ENCODE measurements around the gene DHRS7B.
A peak's percentile ranks its signal among the peaks of the same experiment; 100 is the strongest.
"Not testable (repeated sequence)": the region's sequence is repeated elsewhere in the genome, so short reads cannot be mapped to it uniquely, and the experiment has no call there.

The DHRS7B gene

GRCh38 chr17:21108651-21109050, 18.1 kb upstream of the DHRS7B start:
- no peak for DNase-seq (ENCODE audit: low read depth)

GRCh38 chr17:21113049-21113690, 13.6 kb upstream of the DHRS7B start:
- no peak for DNase-seq (ENCODE audit: low read depth)

GRCh38 chr17:21113716-21114115, 13.0 kb upstream of the DHRS7B start:
- DNase-seq (ENCODE audit: low read depth) = no peak

GRCh38 chr17:21114791-21115190, 12.0 kb upstream of the DHRS7B start:
- not testable (repeated sequence) for DNase-seq (ENCODE audit: low read depth)

- no peak for DNase-seq (ENCODE audit: low read depth)
Observed at GRCh38 chr17:21119247-21119918, 7.4 kb upstream of the DHRS7B start.

- DNase-seq (ENCODE audit: low read depth) = no peak
Observed at GRCh38 chr17:21119919-21120249, 6.9 kb upstream of the DHRS7B start.

- no peak for DNase-seq (ENCODE audit: low read depth)
Observed at GRCh38 chr17:21124086-21124485, 2.7 kb upstream of the DHRS7B start.

GRCh38 chr17:21124517-21124916, 2.2 kb upstream of the DHRS7B start:
- DNase-seq (ENCODE audit: low read depth) = not testable (repeated sequence)

- peak; percentile 41 for DNase-seq (ENCODE audit: low read depth)
Observed at GRCh38 chr17:21125862-21126261, 902 bp upstream of the DHRS7B start.

GRCh38 chr17:21127509-21128077, 829 bp downstream of the DHRS7B start:
- no peak for DNase-seq (ENCODE audit: low read depth)

- no peak for DNase-seq (ENCODE audit: low read depth)
Observed at GRCh38 chr17:21129023-21129681, 2.4 kb downstream of the DHRS7B start.

GRCh38 chr17:21131137-21131536, 4.4 kb downstream of the DHRS7B start:
- DNase-seq (ENCODE audit: low read depth) = no peak

GRCh38 chr17:21132428-21132827, 5.7 kb downstream of the DHRS7B start:
- DNase-seq (ENCODE audit: low read depth) = no peak

GRCh38 chr17:21134559-21134958, 7.8 kb downstream of the DHRS7B start:
- DNase-seq (ENCODE audit: low read depth) = no peak

GRCh38 chr17:21140911-21141310, 14.1 kb downstream of the DHRS7B start:
- no peak for DNase-seq (ENCODE audit: low read depth)

GRCh38 chr17:21141331-21141730, 14.6 kb downstream of the DHRS7B start:
- DNase-seq (ENCODE audit: low read depth) = no peak

GRCh38 chr17:21142065-21142464, 15.3 kb downstream of the DHRS7B start:
- not testable (repeated sequence) for DNase-seq (ENCODE audit: low read depth)

GRCh38 chr17:21143695-21144094, 16.9 kb downstream of the DHRS7B start:
- no peak for DNase-seq (ENCODE audit: low read depth)

- not testable (repeated sequence) for DNase-seq (ENCODE audit: low read depth)
Observed at GRCh38 chr17:21144299-21144698, 17.5 kb downstream of the DHRS7B start.

- no peak for DNase-seq (ENCODE audit: low read depth)
Observed at GRCh38 chr17:21146362-21147015, 19.7 kb downstream of the DHRS7B start.

GRCh38 chr17:21149621-21150020, 22.9 kb downstream of the DHRS7B start:
- no peak for DNase-seq (ENCODE audit: low read depth)

GRCh38 chr17:21152731-21153130, 26.0 kb downstream of the DHRS7B start:
- DNase-seq (ENCODE audit: low read depth) = no peak
